ENCODE measurements around the gene ULBP2.
A peak's percentile ranks its signal among the peaks of the same experiment; 100 is the strongest.

Gene ULBP2

GRCh38 chr6:149941583-149942460 lies at the start of gene ULBP2:
TSS of gene ULBP2 (plus strand) at chr6:149942014. CDS start at chr6:149942073, 59 bp downstream.
- ATAC-seq = peak; percentile 79
- Mint-ChIP-seq H3K27ac (peak within 1 kb of the TSS; percentile 49), H3K4me3 (peak within 1 kb of the TSS; percentile 93)

GRCh38 chr6:149895048-149895590 lies 46.7 kb upstream of the ULBP2 start:
- ATAC-seq = no peak
- H3K27ac Mint-ChIP-seq = no peak overlapping the region
- H3K36me3 Mint-ChIP-seq = no peaks in the 10 kb centered on the region
- H3K9me3 Mint-ChIP-seq = no peaks in the 10 kb centered on the region
- H3K4me3 Mint-ChIP-seq = no peak overlapping the region
- H3K27me3 Mint-ChIP-seq = peaks cover 45% of the 10 kb centered on the region
- peaks cover 10% of the 10 kb centered on the region for H3K4me1 Mint-ChIP-seq

More at GRCh38 chr6:149941583-149942460, at the start of gene ULBP2:
- H3K4me1 Mint-ChIP-seq = peaks cover 52% of the 10 kb centered on the region
- H3K36me3 Mint-ChIP-seq = no peaks in the 10 kb centered on the region
- peaks cover 73% of the 10 kb centered on the region for H3K27me3 Mint-ChIP-seq
- H3K9me3 Mint-ChIP-seq = no peaks in the 10 kb centered on the region

GRCh38 chr6:149895833-149896271 lies 46.0 kb upstream of the ULBP2 start:
- no peaks in the 10 kb centered on the region for H3K36me3 Mint-ChIP-seq
- H3K4me1 Mint-ChIP-seq = peaks cover 10% of the 10 kb centered on the region
- no peaks in the 10 kb centered on the region for H3K9me3 Mint-ChIP-seq
- no peak for ATAC-seq
- peaks cover 52% of the 10 kb centered on the region for H3K27me3 Mint-ChIP-seq
- no peak overlapping the region for H3K4me3 Mint-ChIP-seq
- H3K27ac Mint-ChIP-seq = no peak overlapping the region

DNA sequence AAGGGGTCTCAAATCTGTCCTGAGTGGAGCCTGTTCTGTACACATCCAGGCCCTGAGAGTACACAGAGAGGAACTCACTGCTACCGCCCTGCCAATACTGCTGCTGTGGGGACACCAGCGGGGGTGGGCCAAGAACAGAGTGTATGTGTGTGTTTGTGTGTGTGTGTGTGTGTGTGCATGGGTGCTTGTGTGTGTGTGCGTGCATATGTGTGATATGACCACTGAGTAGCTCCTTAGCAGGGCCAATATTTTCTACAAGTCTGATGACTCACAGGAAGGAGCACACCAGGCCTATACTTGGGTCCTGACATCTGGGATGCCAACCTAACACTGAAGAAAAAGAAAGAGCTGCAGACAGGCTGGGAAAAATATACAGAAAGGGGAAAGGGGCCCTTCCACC lies 45.3 kb upstream of the ULBP2 start:
- H3K36me3 Mint-ChIP-seq = no peaks in the 10 kb centered on the region
- peaks cover 10% of the 10 kb centered on the region for H3K4me1 Mint-ChIP-seq
- no peak overlapping the region for H3K4me3 Mint-ChIP-seq
- peaks cover 56% of the 10 kb centered on the region for H3K27me3 Mint-ChIP-seq
- H3K9me3 Mint-ChIP-seq = no peaks in the 10 kb centered on the region
- H3K27ac Mint-ChIP-seq = no peak overlapping the region
- no peak for ATAC-seq

DNA sequence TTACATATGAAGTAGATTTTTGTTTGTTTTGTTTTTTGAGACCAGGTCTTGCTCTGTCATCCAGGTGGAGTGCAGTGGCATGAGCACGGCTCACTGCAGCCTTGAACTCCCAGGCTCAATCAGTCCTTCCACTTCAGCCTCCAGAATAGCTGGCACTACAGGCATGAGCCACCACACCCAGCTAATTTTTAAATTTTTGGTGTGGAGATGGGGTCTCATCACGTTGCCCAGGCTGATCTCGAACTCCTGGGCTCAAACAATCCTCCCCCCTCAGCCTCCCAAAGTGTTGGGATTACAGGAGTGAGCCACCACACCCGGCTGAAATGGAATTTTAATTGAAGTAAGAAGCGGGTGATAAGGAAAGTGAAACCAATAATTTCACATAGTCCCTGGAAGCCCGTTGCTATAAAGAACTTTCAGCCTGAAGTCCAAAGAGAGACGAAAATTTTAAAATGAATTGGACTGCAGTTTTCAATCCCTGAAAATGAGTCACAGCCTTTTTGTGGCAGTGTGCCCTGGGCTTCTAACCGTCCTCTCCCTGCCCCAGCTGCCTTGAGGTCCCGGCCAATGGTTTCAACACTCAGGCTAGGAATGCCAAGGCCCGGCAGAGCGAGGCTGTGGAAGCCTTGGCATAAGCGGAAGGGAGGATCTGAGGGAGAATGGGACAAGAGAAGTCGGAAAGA lies 44.7 kb upstream of the ULBP2 start:
- H3K4me1 Mint-ChIP-seq = peaks cover 10% of the 10 kb centered on the region
- H3K4me3 Mint-ChIP-seq = no peak overlapping the region
- H3K27ac Mint-ChIP-seq = no peak overlapping the region
- no peaks in the 10 kb centered on the region for H3K9me3 Mint-ChIP-seq
- no peak for ATAC-seq
- H3K27me3 Mint-ChIP-seq = peaks cover 63% of the 10 kb centered on the region
- H3K36me3 Mint-ChIP-seq = no peaks in the 10 kb centered on the region

GRCh38 chr6:149897855-149898744 lies 43.7 kb upstream of the ULBP2 start, which contains the start of gene RAET1E:
TSS of gene RAET1E (minus strand) at chr6:149898113. CDS start at chr6:149890901, 7,212 bp downstream.
- H3K4me3 Mint-ChIP-seq = no peak within 1 kb of the TSS
- H3K9me3 Mint-ChIP-seq = no peaks in the 10 kb centered on the region
- H3K27me3 Mint-ChIP-seq = peaks cover 72% of the 10 kb centered on the region
- H3K4me1 Mint-ChIP-seq = peaks cover 10% of the 10 kb centered on the region
- no peak within 1 kb of the TSS for H3K27ac Mint-ChIP-seq
- no peak for ATAC-seq
- no peaks in the 10 kb centered on the region for H3K36me3 Mint-ChIP-seq

- no peak for ATAC-seq
- Mint-ChIP-seq H3K4me3 (no peak overlapping the region), H3K36me3 (no peaks in the 10 kb centered on the region), H3K27ac (no peak overlapping the region), H3K4me1 (peaks cover 10% of the 10 kb centered on the region), H3K27me3 (peaks cover 81% of the 10 kb centered on the region), H3K9me3 (no peaks in the 10 kb centered on the region)
Measured at GRCh38 chr6:149898966-149899365, 42.8 kb upstream of the ULBP2 start.

DNA sequence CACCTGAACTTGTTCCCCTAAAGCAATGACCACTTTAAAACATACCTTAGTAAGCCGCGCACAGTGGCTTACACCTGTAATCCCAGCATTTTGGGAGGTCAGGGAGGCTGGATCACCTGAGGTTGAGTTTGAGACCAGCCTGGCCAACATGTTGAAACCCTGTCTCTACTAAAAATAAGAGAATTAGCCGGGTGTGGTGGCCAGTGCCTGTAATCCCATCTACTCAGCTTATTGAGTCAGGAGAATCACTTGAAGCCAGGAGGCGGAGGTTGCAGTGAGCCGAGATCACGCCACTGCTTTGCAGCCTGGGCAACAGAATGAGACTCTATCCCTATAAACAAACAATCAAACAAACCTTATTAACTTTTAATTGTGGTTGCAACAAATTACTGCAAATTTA lies 42.3 kb upstream of the ULBP2 start:
- Mint-ChIP-seq H3K36me3 (no peaks in the 10 kb centered on the region), H3K27ac (no peak overlapping the region)
- ATAC-seq = no peak

GRCh38 chr6:149899926-149900619 lies 41.7 kb upstream of the ULBP2 start:
- Mint-ChIP-seq H3K27ac (no peak overlapping the region), H3K4me3 (no peak overlapping the region), H3K4me1 (peaks cover 10% of the 10 kb centered on the region), H3K27me3 (peaks cover 77% of the 10 kb centered on the region), H3K36me3 (no peaks in the 10 kb centered on the region), H3K9me3 (no peaks in the 10 kb centered on the region)
- ATAC-seq = no peak

More for the DNA sequence above, 42.3 kb upstream of the ULBP2 start:
- Mint-ChIP-seq H3K4me1 (peaks cover 10% of the 10 kb centered on the region), H3K27me3 (peaks cover 77% of the 10 kb centered on the region), H3K9me3 (no peaks in the 10 kb centered on the region), H3K4me3 (no peak overlapping the region)

DNA sequence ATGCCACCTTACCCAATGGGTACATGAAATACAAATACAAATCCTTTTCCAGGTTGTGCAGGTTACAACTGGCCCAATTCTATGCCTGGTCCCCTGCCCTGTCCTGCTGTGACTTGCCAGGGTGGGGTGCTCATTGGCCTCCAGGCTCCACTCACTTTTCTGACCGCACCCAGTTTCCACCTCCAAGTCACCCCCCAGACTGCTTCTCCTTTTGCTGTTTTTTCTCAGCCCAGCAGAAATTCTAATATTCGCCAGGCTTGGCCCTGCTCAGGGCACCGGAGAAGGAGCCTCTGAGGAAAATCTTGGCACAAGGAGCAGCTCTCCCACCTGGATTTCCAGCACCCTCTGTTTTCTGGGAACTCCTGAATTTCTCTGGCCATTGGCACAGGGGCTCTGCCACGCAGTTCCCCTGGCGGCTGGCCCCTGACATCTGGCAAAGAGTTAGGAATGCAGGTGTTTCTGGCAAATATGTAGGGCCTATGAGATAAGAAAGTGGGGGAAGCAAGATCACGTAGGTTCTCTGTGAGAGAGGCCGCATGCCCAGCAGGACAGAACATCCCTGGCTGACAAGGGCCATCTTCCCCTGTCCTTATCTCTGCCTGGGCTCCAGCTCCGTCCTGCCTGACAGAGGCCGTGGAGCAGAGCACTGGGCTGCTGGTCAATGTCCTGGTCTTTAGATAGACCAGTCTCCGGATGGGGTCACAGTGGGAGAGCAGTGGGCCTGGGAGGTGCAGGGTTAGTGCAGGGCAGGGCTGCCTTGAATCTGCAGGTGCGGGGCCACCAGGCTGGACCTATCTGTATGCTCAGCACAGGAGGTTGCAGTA lies 41.0 kb upstream of the ULBP2 start:
- Mint-ChIP-seq H3K9me3 (no peaks in the 10 kb centered on the region), H3K36me3 (no peaks in the 10 kb centered on the region), H3K4me3 (no peak overlapping the region), H3K27me3 (peaks cover 80% of the 10 kb centered on the region), H3K27ac (no peak overlapping the region), H3K4me1 (peaks cover 10% of the 10 kb centered on the region)
- ATAC-seq = no peak

GRCh38 chr6:149901444-149902140 lies 40.2 kb upstream of the ULBP2 start:
- H3K36me3 Mint-ChIP-seq = no peaks in the 10 kb centered on the region
- H3K27ac Mint-ChIP-seq = no peak overlapping the region
- peaks cover 74% of the 10 kb centered on the region for H3K27me3 Mint-ChIP-seq
- peaks cover 2% of the 10 kb centered on the region for H3K9me3 Mint-ChIP-seq
- H3K4me3 Mint-ChIP-seq = no peak overlapping the region
- H3K4me1 Mint-ChIP-seq = peaks cover 10% of the 10 kb centered on the region
- no peak for ATAC-seq

- no peak overlapping the region for H3K4me3 Mint-ChIP-seq
Measured at GRCh38 chr6:149903938-149904611, 37.7 kb upstream of the ULBP2 start.

More at GRCh38 chr6:149903938-149904611, 37.7 kb upstream of the ULBP2 start:
- Mint-ChIP-seq H3K36me3 (peaks cover 11% of the 10 kb centered on the region), H3K4me1 (no peaks in the 10 kb centered on the region), H3K9me3 (peaks cover 16% of the 10 kb centered on the region), H3K27me3 (peaks cover 60% of the 10 kb centered on the region), H3K27ac (no peak overlapping the region)
- no peak for ATAC-seq

All from stimulated activated memory B cell treated with anti-CD40 and anti-IgM and Interleukin-4, amounts not matched to agents 10 μg/mL and 1 μg/mL and 100 μg/mL, for 72 hours (primary cell).